ENCODE data around the gene PRKD3.

The PRKD3 gene

GRCh38 chr2:37364351-37364750 lies 39.7 kb upstream of the PRKD3 start:
- no peak for TF ChIP-seq CTCF (IDR thresholded peaks at IDR 0.05; ENCODE audit: insufficient read depth, missing control alignments)
- DNase-seq (ENCODE audit: insufficient read length, low spot score) (no peak), FAIRE-seq (no peak)

GRCh38 chr2:37361994-37362698 lies 37.5 kb upstream of the PRKD3 start:
- no peak for DNase-seq (ENCODE audit: insufficient read length, low spot score)
- no peak for FAIRE-seq
- TF ChIP-seq CTCF (IDR thresholded peaks at IDR 0.05; ENCODE audit: insufficient read depth, missing control alignments) = no peak

- no peak for TF ChIP-seq CTCF (IDR thresholded peaks at IDR 0.05; ENCODE audit: insufficient read depth, missing control alignments)
- DNase-seq (ENCODE audit: insufficient read length, low spot score) (no peak), FAIRE-seq (no peak)
Observed at GRCh38 chr2:37361216-37361815, 36.7 kb upstream of the PRKD3 start.

GRCh38 chr2:37358466-37358865 lies 33.8 kb upstream of the PRKD3 start:
- FAIRE-seq (no peak), DNase-seq (ENCODE audit: insufficient read length, low spot score) (no peak)
- no peak for TF ChIP-seq CTCF (IDR thresholded peaks at IDR 0.05; ENCODE audit: insufficient read depth, missing control alignments)

- DNase-seq (ENCODE audit: insufficient read length, low spot score) (no peak), FAIRE-seq (no peak)
- TF ChIP-seq CTCF (IDR thresholded peaks at IDR 0.05; ENCODE audit: insufficient read depth, missing control alignments) = no peak
Observed at GRCh38 chr2:37357530-37357929, 32.9 kb upstream of the PRKD3 start.

GRCh38 chr2:37357069-37357468 lies 32.4 kb upstream of the PRKD3 start:
- FAIRE-seq (no peak), DNase-seq (ENCODE audit: insufficient read length, low spot score) (no peak)
- TF ChIP-seq CTCF (IDR thresholded peaks at IDR 0.05; ENCODE audit: insufficient read depth, missing control alignments) = no peak

- FAIRE-seq (no peak), DNase-seq (ENCODE audit: insufficient read length, low spot score) (no peak)
- TF ChIP-seq CTCF (IDR thresholded peaks at IDR 0.05; ENCODE audit: insufficient read depth, missing control alignments) = no peak
Observed at GRCh38 chr2:37356299-37356698, 31.7 kb upstream of the PRKD3 start.
